HepG2 (cell line): ENCODE results near the gene ACTN1. TPM values are rescaled to one million over a fixed set of nuclear protein-coding genes. Genes with fewer than 3 reads are reported as not detected.
A peak's percentile ranks its signal among the peaks of the same experiment; 100 is the strongest.

Experiments
- ARNT2 ChIP-seq: sonication (generic); formaldehyde crosslinking; IDR thresholded peaks from 2 replicates; pipeline ENCODE4 v1.8.0; 2022; ENCODE audit warnings: mild to moderate bottlenecking, low read depth, missing genetic modification reagents, moderate library complexity
- ATF7-NPFF ChIP-seq: sonication (generic); formaldehyde crosslinking; IDR thresholded peaks from 2 replicates; pipeline ENCODE4 v1.8.1; 2023; ENCODE audit warnings: mild to moderate bottlenecking, low read depth, missing genetic modification reagents, moderate library complexity
- CEBPB ChIP-seq: IDR thresholded peaks from 2 replicates; pipeline ENCODE4 v1.6.1; 2011; ENCODE audit warnings: low read depth, low read length, improper control_type of control experiment, borderline replicate concordance
- CENPX ChIP-seq: sonication (generic); formaldehyde crosslinking; IDR thresholded peaks from 2 replicates; pipeline ENCODE4 v1.9.0; 2021; ENCODE audit warnings: mild to moderate bottlenecking, missing genetic modification reagents, moderate library complexity
- FOXK1 ChIP-seq: sonication (generic); formaldehyde crosslinking; IDR thresholded peaks from 2 replicates; pipeline ENCODE4 v1.4.0; 2020; ENCODE audit warnings: low read depth, missing genetic modification reagents, borderline replicate concordance
- HIVEP1 ChIP-seq: sonication (generic); formaldehyde crosslinking; IDR thresholded peaks from 2 replicates; pipeline ENCODE4 v1.4.0; 2020; ENCODE audit warnings: mild to moderate bottlenecking, missing genetic modification reagents
- IKZF5 ChIP-seq: IDR thresholded peaks from 2 replicates; pipeline ENCODE4 v1.6.1; 2018; ENCODE audit warnings: missing genetic modification reagents, mild to moderate bottlenecking, missing compliant biosample characterization
- MAX ChIP-seq: IDR thresholded peaks from 2 replicates; pipeline ENCODE4 v1.6.1; 2012; ENCODE audit warnings: inconsistent platforms
- MTF2 ChIP-seq: sonication (generic); formaldehyde crosslinking; IDR thresholded peaks from 2 replicates; pipeline ENCODE4 v1.5.0; 2020; ENCODE audit warnings: missing genetic modification reagents, borderline replicate concordance
- MXI1 ChIP-seq: IDR thresholded peaks from 3 replicates; pipeline ENCODE4 v1.6.1; 2012; ENCODE audit warnings: low read depth, low read length, inconsistent platforms, borderline replicate concordance
- PITX1 ChIP-seq: sonication (generic); formaldehyde crosslinking; IDR thresholded peaks from 2 replicates; pipeline ENCODE4 v1.5.1; 2020; ENCODE audit warnings: mild to moderate bottlenecking, missing genetic modification reagents
- POGK ChIP-seq: sonication (generic); formaldehyde crosslinking; conservative IDR thresholded peaks from 2 replicates; pipeline ENCODE4 v1.8.0; 2022; ENCODE audit warnings: mild to moderate bottlenecking, moderate library complexity, missing genetic modification reagents
- RBFOX2 ChIP-seq: fragments of 200-400 bp; formaldehyde crosslinking; IDR thresholded peaks from 2 replicates; pipeline ENCODE4 v1.6.1; 2017; ENCODE audit warnings: low read depth, mild to moderate bottlenecking, low read length
- SP5 ChIP-seq: IDR thresholded peaks from 2 replicates; pipeline ENCODE4 v1.6.1; 2016; ENCODE audit warnings: low read depth, borderline replicate concordance
- STAT5B ChIP-seq: sonication (generic); formaldehyde crosslinking; IDR thresholded peaks from 2 replicates; pipeline ENCODE4 v1.4.0; 2020; ENCODE audit warnings: missing genetic modification reagents
- YEATS2 ChIP-seq: sonication (generic); formaldehyde crosslinking; IDR thresholded peaks from 2 replicates; pipeline ENCODE4 v1.4.0; 2020; ENCODE audit warnings: missing genetic modification reagents, borderline replicate concordance
- YY1 ChIP-seq: IDR thresholded peaks from 2 replicates; pipeline ENCODE4 v1.6.1; 2011; ENCODE audit warnings: low read length, low read depth, moderate library complexity, mild to moderate bottlenecking; ENCODE audit not compliant: insufficient read depth, insufficient replicate concordance
- ZBTB25 ChIP-seq: IDR thresholded peaks from 2 replicates; pipeline ENCODE4 v1.6.1; 2018; ENCODE audit warnings: missing genetic modification reagents
- ZBTB34 ChIP-seq: sonication (generic); formaldehyde crosslinking; IDR thresholded peaks from 2 replicates; pipeline ENCODE4 v1.8.0; 2022; ENCODE audit warnings: mild to moderate bottlenecking, missing genetic modification reagents
- ZIK1 ChIP-seq: sonication (generic); formaldehyde crosslinking; IDR thresholded peaks from 2 replicates; pipeline ENCODE4 v1.5.0; 2020; ENCODE audit warnings: mild to moderate bottlenecking, low read depth, missing genetic modification reagents, borderline replicate concordance
- ZNF121 ChIP-seq: sonication (generic); formaldehyde crosslinking; IDR thresholded peaks from 2 replicates; pipeline ENCODE4 v1.5.0; 2020; ENCODE audit warnings: mild to moderate bottlenecking, missing genetic modification reagents
- ZNF20 ChIP-seq: sonication (generic); formaldehyde crosslinking; IDR thresholded peaks from 2 replicates; pipeline ENCODE4 v1.4.0; 2020; ENCODE audit warnings: mild to moderate bottlenecking, moderate library complexity, missing genetic modification reagents
- ZNF747 ChIP-seq: sonication (generic); formaldehyde crosslinking; IDR thresholded peaks from 2 replicates; pipeline ENCODE4 v1.8.1; 2023; ENCODE audit warnings: missing genetic modification reagents, mild to moderate bottlenecking, borderline replicate concordance
- ZSCAN21 ChIP-seq: sonication (generic); formaldehyde crosslinking; IDR thresholded peaks from 2 replicates; pipeline ENCODE4 v1.8.0; 2022; ENCODE audit warnings: mild to moderate bottlenecking, missing genetic modification reagents, moderate library complexity, borderline replicate concordance
- polyA plus RNA-seq, 8 experiments: library from polyadenylated mRNA; depleted of rRNA in 3 of 8; stranded (reverse) in 7 of 8; unstranded in 1 of 8; fragments of >200 nt; fragmentation: Illumina TruSeq in 4 of 8; extraction: Trizol in 4 of 8; gene quantifications; 2 replicates each; pipeline versions ENCODE4 v1.2.1 to v1.2.3, GENCODE V29; 2011 to 2016; ENCODE audit warnings: low read depth in 4 of 8, missing spikeins in 1 of 8, mixed read lengths in 1 of 8; ENCODE audit not compliant: insufficient read depth in 1 of 8
- total RNA-seq, 5 experiments: library from RNA; depleted of rRNA; stranded (reverse); fragments of >200 nt; fragmentation: Illumina TruSeq; extraction: Trizol; gene quantifications; 2 replicates each; pipeline ENCODE4 v1.2.3, GENCODE V29; 2016; ENCODE audit warnings: low read depth in 1 of 5

ACTN1 gene
- total and polyA plus RNA-seq, 2 of the 13 experiments (the other 11 are each of a cell fraction or from before 2014, with no cell fraction given) = 58.6 to 162 TPM

GRCh38 chr14:68979021-68979721, at the start of gene ACTN1 (continued):
- TF ChIP-seq FOXK1 = peak; percentile 34; the same call in 1 of the 2 replicates
- peak; percentile 33 for TF ChIP-seq YY1
- TF ChIP-seq ZIK1 (CRISPR knock-in tag) = 0 out of 2 replicates have a peak, but pooled peaks have one; percentile 51
- no peak; the same call in 1 of the 2 replicates for TF ChIP-seq ZBTB25 (CRISPR knock-in tag)
- TF ChIP-seq PITX1 (CRISPR knock-in tag) = peak; percentile 80
- TF ChIP-seq SP5 = peak; percentile 45; the same call in 1 of the 2 replicates
- peak; percentile 26; the same call in 1 of the 3 replicates for TF ChIP-seq MXI1
- TF ChIP-seq HIVEP1 (CRISPR knock-in tag) = peak; percentile 79
- no peak for TF ChIP-seq ZNF747
- peak; percentile 27; the same call in 1 of the 2 replicates for TF ChIP-seq YEATS2 (CRISPR knock-in tag)
- TF ChIP-seq CENPX (CRISPR knock-in tag) = no peak
- TF ChIP-seq ZNF121 (CRISPR knock-in tag) = 0 out of 2 replicates have a peak, but pooled peaks have one; percentile 21
- peak; percentile 52 for TF ChIP-seq ARNT2 (CRISPR knock-in tag)
- TF ChIP-seq RBFOX2 = peak; percentile 88
- peak; percentile 21; the same call in 1 of the 2 replicates for TF ChIP-seq MAX
- TF ChIP-seq ZBTB34 (CRISPR knock-in tag) = 0 out of 2 replicates have a peak, but pooled peaks have one; percentile 34
- no peak for TF ChIP-seq STAT5B (CRISPR knock-in tag)
- no peak for TF ChIP-seq ZNF20 (CRISPR knock-in tag)
- no peak for TF ChIP-seq MTF2
- TF ChIP-seq IKZF5 (CRISPR knock-in tag) = 0 out of 2 replicates have a peak, but pooled peaks have one; percentile 29
- peak; percentile 76 for TF ChIP-seq ZSCAN21 (CRISPR knock-in tag)
- peak; percentile 83 for TF ChIP-seq POGK (CRISPR knock-in tag)
- no peak for TF ChIP-seq CEBPB
- peak; percentile 76 for TF ChIP-seq ATF7-NPFF (CRISPR knock-in tag)
